Measurements from ENCODE around the gene CACNA2D1.

- TF ChIP-seq CTCF (IDR thresholded peaks at IDR 0.05) (no peak), POLR2A (IDR thresholded peaks at IDR 0.05) (no peak)
Measured at GRCh38 chr7:82194016-82194643, 249.4 kb downstream of the CACNA2D1 start.
